Measurements from ENCODE around the gene LUC7L3.

The LUC7L3 gene

DNA sequence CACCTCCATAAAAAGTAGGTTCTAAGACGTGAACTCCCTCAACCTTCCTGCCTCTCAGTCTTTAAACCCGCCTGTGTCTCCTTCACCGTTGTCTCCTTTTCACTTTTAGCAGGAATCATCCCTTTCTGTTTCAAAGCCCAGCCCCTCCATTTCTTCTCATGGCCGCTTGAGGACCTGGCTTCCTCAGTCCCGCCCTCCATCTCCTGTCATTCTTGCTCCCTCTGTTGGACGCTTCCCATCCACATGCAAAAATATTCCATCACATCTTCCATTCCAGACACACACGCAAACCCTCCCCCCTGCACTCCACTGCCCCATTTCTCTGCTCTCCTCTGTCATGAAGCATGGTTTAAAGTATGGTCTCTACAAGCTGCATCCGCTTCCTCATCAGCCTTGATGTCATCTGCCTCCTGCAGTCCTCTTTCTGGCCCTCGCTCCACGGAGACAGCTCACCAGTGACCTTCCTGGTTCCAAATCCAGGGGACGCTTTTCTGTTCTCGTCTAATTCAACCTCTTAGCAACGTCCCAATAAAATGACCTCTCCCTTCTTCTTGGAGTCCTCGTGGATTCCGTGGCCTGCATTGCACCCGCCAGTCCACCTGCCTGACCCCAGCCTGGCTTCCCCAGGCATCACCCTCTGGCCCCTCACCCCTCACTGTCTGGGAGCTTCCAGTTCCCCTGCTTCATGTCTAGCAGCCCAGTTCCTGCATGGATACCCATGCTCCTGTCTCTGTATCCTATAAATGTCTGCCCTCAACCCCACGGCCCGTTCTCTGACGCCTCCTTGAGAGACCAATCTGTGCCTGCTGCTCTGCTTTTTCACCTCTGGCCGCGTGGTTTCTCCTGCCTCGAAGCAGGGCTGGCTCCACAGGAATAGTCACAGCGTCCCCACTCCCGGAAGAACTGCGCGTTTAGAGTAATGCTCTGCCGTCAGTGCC is 37.9 kb upstream of the LUC7L3 start:
- no peak overlapping the region for H3K27ac ChIP-seq (ENCODE audit: low read depth, low read length, poor library complexity, severe bottlenecking)
- no peaks in the 10 kb centered on the region for H3F3A ChIP-seq (ENCODE audit: insufficient read depth, low read length)

DNA sequence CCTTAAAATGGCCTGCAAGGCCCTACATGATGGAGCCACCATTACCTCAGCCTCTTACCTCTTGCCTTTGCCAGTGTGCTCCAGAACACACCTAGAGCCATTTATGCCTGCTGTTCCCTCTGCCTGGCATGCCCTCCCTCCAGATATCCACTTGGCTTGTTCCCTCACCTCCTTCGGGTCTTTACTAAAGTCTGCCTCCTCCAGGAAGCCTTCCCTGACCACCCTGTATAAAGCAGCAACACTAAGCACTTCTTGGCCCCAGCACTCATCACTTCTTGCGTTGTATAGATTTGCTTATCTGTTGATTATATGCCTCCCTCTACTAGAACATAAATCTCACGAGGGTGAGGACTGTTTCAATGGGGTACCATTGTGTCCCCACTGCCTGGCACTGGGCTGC is 37.0 kb upstream of the LUC7L3 start:
- no peak overlapping the region for H3K4me2 ChIP-seq (ENCODE audit: low read length)
- no peaks in the 10 kb centered on the region for H3F3A ChIP-seq (ENCODE audit: insufficient read depth, low read length)
- TF ChIP-seq CTCF (IDR thresholded peaks at IDR 0.05; ENCODE audit: low read length) (no peak), EZH2 (IDR thresholded peaks at IDR 0.05; ENCODE audit: borderline replicate concordance, low read length) (no peak)
- H2AFZ ChIP-seq (ENCODE audit: low read length) = no peak overlapping the region
- H3K9me3 ChIP-seq (ENCODE audit: low read length) = no peaks in the 10 kb centered on the region
- no peaks in the 10 kb centered on the region for H3K36me3 ChIP-seq (ENCODE audit: insufficient read depth, low read length)
- no peaks in the 10 kb centered on the region for H4K20me1 ChIP-seq (ENCODE audit: insufficient read depth, low read length)
- H3K27ac ChIP-seq (ENCODE audit: low read depth, low read length, poor library complexity, severe bottlenecking) = no peak overlapping the region
- no peaks in the 10 kb centered on the region for H3K79me2 ChIP-seq (ENCODE audit: insufficient read depth, low read length)
- H3K9ac ChIP-seq (ENCODE audit: low read length) = no peak overlapping the region
- no peaks in the 10 kb centered on the region for H3K27me3 ChIP-seq (ENCODE audit: insufficient read depth, low read length)
- no peaks in the 10 kb centered on the region for H3K9me2 ChIP-seq (ENCODE audit: low read depth, low read length)
- no peaks in the 10 kb centered on the region for H3K4me1 ChIP-seq (ENCODE audit: insufficient read depth, low read length, severe bottlenecking)
- H3K4me3 ChIP-seq (ENCODE audit: low read depth, low read length, poor library complexity, severe bottlenecking) = no peak overlapping the region

More for the DNA sequence above, 37.9 kb upstream of the LUC7L3 start:
- H3K27me3 ChIP-seq (ENCODE audit: insufficient read depth, low read length) = no peaks in the 10 kb centered on the region
- no peaks in the 10 kb centered on the region for H3K79me2 ChIP-seq (ENCODE audit: insufficient read depth, low read length)
- no peaks in the 10 kb centered on the region for H3K36me3 ChIP-seq (ENCODE audit: insufficient read depth, low read length)
- no peaks in the 10 kb centered on the region for H3K9me2 ChIP-seq (ENCODE audit: low read depth, low read length)
- no peaks in the 10 kb centered on the region for H3K9me3 ChIP-seq (ENCODE audit: low read length)
- no peak overlapping the region for H3K4me3 ChIP-seq (ENCODE audit: low read depth, low read length, poor library complexity, severe bottlenecking)
- H2AFZ ChIP-seq (ENCODE audit: low read length) = no peak overlapping the region
- H3K9ac ChIP-seq (ENCODE audit: low read length) = no peak overlapping the region
- no peaks in the 10 kb centered on the region for H3K4me1 ChIP-seq (ENCODE audit: insufficient read depth, low read length, severe bottlenecking)
- TF ChIP-seq CTCF (IDR thresholded peaks at IDR 0.05; ENCODE audit: low read length) (no peak), EZH2 (IDR thresholded peaks at IDR 0.05; ENCODE audit: borderline replicate concordance, low read length) (no peak)
- H4K20me1 ChIP-seq (ENCODE audit: insufficient read depth, low read length) = no peaks in the 10 kb centered on the region
- no peak overlapping the region for H3K4me2 ChIP-seq (ENCODE audit: low read length)

DNA sequence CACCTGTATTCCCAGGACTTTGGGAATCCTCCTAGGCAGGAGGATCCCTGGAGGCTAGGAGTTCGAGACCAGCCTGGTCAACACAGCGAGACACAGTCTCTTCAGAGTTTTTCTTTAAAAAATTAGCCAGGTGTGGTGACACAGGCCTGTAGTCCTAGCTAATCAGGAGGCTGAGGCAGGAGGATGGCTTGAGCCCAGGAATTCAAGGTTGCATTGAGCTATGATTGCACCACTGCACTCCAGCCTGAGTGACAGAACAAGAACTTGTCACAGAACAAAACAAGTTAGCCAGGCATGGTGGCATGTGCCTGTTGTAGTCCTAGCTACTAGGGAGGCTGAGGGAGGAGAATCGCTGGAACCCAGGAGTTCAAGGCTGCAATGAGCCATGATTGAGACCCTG is 36.5 kb upstream of the LUC7L3 start:
- Histone ChIP-seq H3K9me3 (ENCODE audit: low read length) (no peaks in the 10 kb centered on the region), H3K9me2 (ENCODE audit: low read depth, low read length) (no peaks in the 10 kb centered on the region), H3K4me1 (ENCODE audit: insufficient read depth, low read length, severe bottlenecking) (no peaks in the 10 kb centered on the region), H4K20me1 (ENCODE audit: insufficient read depth, low read length) (no peaks in the 10 kb centered on the region), H3K79me2 (ENCODE audit: insufficient read depth, low read length) (no peaks in the 10 kb centered on the region), H3K4me2 (ENCODE audit: low read length) (no peak overlapping the region), H2AFZ (ENCODE audit: low read length) (no peak overlapping the region), H3F3A (ENCODE audit: insufficient read depth, low read length) (no peaks in the 10 kb centered on the region), H3K27me3 (ENCODE audit: insufficient read depth, low read length) (no peaks in the 10 kb centered on the region), H3K9ac (ENCODE audit: low read length) (no peak overlapping the region), H3K36me3 (ENCODE audit: insufficient read depth, low read length) (no peaks in the 10 kb centered on the region), H3K27ac (ENCODE audit: low read depth, low read length, poor library complexity, severe bottlenecking) (no peak overlapping the region), H3K4me3 (ENCODE audit: low read depth, low read length, poor library complexity, severe bottlenecking) (no peak overlapping the region)
- TF ChIP-seq EZH2 (IDR thresholded peaks at IDR 0.05; ENCODE audit: borderline replicate concordance, low read length) = no peak

Measured in OCI-LY1 (cell line).